Measurements from ENCODE around the gene TEX51. TPM values are rescaled to one million over a fixed set of nuclear protein-coding genes. Genes with fewer than 3 reads are reported as not detected.

TEX51 gene
- total RNA-seq, 1 donor from 2014 or later: not detected

DNA sequence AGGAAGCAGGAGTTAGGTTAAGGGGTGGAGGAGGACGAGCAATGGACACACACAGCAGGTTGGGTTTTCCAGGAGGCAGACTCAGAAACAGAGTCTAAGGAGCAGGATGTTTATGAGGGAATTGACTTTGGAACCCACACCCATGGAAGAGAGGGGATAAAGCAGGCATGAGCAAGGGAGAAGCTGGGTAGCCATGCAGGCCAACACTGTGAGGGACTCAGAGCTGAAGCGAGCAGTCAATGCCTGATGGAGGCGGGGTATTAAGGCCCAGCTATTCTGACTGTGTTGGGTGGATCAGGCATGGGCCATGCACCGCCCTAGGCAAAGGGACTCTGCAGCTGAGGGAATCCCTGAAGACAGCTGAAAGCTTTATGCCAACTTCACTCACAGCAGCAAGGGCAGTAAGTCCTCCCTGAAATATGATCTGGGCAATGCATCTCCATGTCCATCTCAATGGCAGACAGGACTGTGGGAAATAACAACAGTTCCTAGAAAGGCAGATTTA is 37.6 kb downstream of the TEX51 start:
- H3K27me3 Mint-ChIP-seq (ENCODE audit: unreplicated experiment): peaks cover 29% of the 10 kb centered on the region
- H3K27ac Mint-ChIP-seq (ENCODE audit: unreplicated experiment): no peak overlapping the region
- H3K4me1 Mint-ChIP-seq (ENCODE audit: unreplicated experiment): no peaks in the 10 kb centered on the region
- H3K36me3 Mint-ChIP-seq (ENCODE audit: unreplicated experiment): no peaks in the 10 kb centered on the region
- H3K9me3 Mint-ChIP-seq (ENCODE audit: unreplicated experiment): no peaks in the 10 kb centered on the region
- no peak for DNase-seq (ENCODE audit: extremely low spot score, unreplicated experiment)
- TF ChIP-seq, protein P1, sequence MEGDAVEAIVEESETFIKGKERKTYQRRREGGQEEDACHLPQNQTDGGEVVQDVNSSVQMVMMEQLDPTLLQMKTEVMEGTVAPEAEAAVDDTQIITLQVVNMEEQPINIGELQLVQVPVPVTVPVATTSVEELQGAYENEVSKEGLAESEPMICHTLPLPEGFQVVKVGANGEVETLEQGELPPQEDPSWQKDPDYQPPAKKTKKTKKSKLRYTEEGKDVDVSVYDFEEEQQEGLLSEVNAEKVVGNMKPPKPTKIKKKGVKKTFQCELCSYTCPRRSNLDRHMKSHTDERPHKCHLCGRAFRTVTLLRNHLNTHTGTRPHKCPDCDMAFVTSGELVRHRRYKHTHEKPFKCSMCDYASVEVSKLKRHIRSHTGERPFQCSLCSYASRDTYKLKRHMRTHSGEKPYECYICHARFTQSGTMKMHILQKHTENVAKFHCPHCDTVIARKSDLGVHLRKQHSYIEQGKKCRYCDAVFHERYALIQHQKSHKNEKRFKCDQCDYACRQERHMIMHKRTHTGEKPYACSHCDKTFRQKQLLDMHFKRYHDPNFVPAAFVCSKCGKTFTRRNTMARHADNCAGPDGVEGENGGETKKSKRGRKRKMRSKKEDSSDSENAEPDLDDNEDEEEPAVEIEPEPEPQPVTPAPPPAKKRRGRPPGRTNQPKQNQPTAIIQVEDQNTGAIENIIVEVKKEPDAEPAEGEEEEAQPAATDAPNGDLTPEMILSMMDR (IDR thresholded peaks at IDR 0.05): no peak
- no peak overlapping the region for H3K4me3 Mint-ChIP-seq (ENCODE audit: unreplicated experiment)

DNA sequence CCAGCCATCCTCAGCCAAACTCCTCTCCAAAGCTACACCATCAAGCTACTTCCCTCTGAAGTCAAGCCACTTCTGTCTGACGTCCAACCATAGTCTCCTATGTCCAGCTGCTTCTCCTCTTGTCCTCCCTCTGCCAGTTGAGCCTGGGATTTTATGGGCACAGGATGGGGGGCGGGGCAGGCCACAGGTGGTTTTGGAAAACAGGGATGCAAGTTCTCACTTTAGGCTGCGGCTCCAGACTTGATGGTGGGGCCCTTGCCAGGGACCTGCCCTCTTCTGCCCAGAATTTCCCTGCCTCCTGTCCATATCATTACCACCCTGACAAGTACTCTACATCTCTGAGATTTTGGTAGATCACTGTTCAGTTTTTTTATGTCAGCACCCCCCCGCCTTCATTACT is 41.6 kb downstream of the TEX51 start:
- DNase-seq (ENCODE audit: extremely low spot score, unreplicated experiment): no peak
- H3K4me3 Mint-ChIP-seq (ENCODE audit: unreplicated experiment): no peak overlapping the region
- H3K27me3 Mint-ChIP-seq (ENCODE audit: unreplicated experiment): peaks cover 45% of the 10 kb centered on the region
- H3K9me3 Mint-ChIP-seq (ENCODE audit: unreplicated experiment): peaks cover 7% of the 10 kb centered on the region
- no peaks in the 10 kb centered on the region for H3K36me3 Mint-ChIP-seq (ENCODE audit: unreplicated experiment)
- H3K27ac Mint-ChIP-seq (ENCODE audit: unreplicated experiment): no peak overlapping the region
- H3K4me1 Mint-ChIP-seq (ENCODE audit: unreplicated experiment): no peaks in the 10 kb centered on the region
- TF ChIP-seq, protein P1 (IDR thresholded peaks at IDR 0.05): no peak

DNA sequence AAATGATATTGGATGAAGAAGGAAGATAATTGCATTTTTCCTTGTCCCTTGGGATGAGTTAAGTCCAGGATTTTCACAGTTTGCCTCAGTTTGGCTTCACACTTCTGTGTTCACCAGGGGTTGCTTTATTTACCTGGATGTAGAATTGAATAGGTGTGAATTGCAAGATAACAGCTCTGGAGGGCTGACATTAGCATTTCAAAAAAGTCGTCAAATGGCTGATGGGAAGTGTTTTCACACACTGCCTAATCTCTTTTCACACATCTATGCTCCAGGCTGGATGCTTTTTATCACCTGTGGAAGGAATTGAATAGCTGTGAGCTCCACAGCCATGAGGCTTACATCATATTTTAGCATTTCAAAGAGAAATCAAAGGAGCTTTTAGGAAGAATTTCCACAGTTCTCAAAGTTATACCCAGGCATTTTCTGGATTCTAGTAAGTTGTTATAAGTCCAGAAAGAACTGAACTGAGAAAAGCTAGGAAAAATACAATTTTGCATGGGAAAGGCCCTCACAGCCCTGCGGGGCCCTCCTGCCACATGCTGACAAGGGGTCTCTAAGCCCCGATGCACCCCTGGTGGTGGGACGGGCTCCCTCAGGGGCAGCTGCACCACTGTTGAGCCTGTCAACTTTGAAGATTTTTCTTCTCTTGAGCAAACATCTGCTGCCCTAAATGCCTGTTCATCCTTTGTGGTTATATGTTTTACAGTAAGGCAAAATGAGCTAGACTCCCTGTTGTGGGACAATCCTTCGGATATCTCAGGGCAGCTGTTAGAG is 43.9 kb downstream of the TEX51 start:
- Mint-ChIP-seq H3K4me3 (ENCODE audit: unreplicated experiment) (no peak overlapping the region), H3K9me3 (ENCODE audit: unreplicated experiment) (peaks cover 7% of the 10 kb centered on the region), H3K27ac (ENCODE audit: unreplicated experiment) (no peak overlapping the region), H3K4me1 (ENCODE audit: unreplicated experiment) (peaks cover 8% of the 10 kb centered on the region), H3K27me3 (ENCODE audit: unreplicated experiment) (peaks cover 45% of the 10 kb centered on the region), H3K36me3 (ENCODE audit: unreplicated experiment) (no peaks in the 10 kb centered on the region)
- TF ChIP-seq, protein P1 (IDR thresholded peaks at IDR 0.05): no peak
- no peak for DNase-seq (ENCODE audit: extremely low spot score, unreplicated experiment)

DNA sequence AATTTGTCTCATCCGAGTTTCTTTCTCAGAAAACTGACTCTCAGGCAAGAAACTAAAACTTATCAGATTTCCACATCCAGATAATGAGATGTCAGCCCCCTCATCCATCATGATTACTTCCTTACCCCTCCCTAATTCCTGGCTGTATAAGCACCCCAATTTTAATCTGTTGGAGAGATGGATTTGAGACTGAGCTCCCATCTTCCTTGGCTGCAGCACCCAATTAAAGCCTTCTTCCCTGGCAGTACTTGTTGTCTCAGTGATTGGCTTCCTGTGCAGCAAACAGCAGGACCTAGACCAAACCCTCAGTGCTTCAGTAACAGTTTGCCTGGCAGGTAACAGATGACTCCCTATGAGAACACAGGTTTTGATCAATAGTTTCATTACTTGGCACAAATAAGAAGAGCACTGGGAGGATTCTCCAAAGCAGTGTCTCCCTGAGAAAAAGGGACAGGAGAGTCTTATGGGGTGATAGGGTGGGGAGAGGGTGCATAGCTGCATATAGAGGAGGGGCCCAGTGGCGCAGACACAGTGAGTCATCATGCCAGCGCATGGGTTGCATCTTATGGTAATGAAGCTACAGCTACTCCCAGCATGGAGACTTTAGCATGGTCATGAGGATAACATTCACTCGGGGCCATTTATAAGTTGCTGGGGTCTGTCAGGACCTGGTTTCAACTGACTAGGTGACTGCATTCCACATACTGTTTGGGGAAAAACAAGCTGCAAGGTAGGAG is 45.1 kb downstream of the TEX51 start:
- H3K36me3 Mint-ChIP-seq (ENCODE audit: unreplicated experiment): no peaks in the 10 kb centered on the region
- H3K4me3 Mint-ChIP-seq (ENCODE audit: unreplicated experiment): no peak overlapping the region
- peaks cover 7% of the 10 kb centered on the region for H3K9me3 Mint-ChIP-seq (ENCODE audit: unreplicated experiment)

More for the DNA sequence above, 45.1 kb downstream of the TEX51 start:
- no peak for DNase-seq (ENCODE audit: extremely low spot score, unreplicated experiment)
- TF ChIP-seq, protein P1 (IDR thresholded peaks at IDR 0.05): no peak
- Mint-ChIP-seq H3K4me1 (ENCODE audit: unreplicated experiment) (peaks cover 8% of the 10 kb centered on the region), H3K27ac (ENCODE audit: unreplicated experiment) (no peak overlapping the region), H3K27me3 (ENCODE audit: unreplicated experiment) (peaks cover 42% of the 10 kb centered on the region)

All from osteocyte (in vitro differentiated cells).